HG02642 (cell line): ENCODE data around the gene STPG3.
"Not testable (repeated sequence)": the region's sequence is repeated elsewhere in the genome, so short reads cannot be mapped to it uniquely, and the experiment has no call there.

ENCODE experiments used
- ATAC-seq: cut with Tn5 transposase; IDR thresholded peaks from one replicate; pipeline ENCODE4 v1.9.1; 2021; ENCODE audit warnings: mild to moderate bottlenecking; ENCODE audit not compliant: unreplicated experiment, poor library complexity

The STPG3 gene

GRCh38 chr9:137244486-137245449 lies 6.3 kb upstream of the STPG3 start:
- ATAC-seq: no peak

- ATAC-seq: no peak
Observed at GRCh38 chr9:137245450-137246421, 5.3 kb upstream of the STPG3 start.

- ATAC-seq: no peak
Observed at GRCh38 chr9:137247135-137247915, 3.8 kb upstream of the STPG3 start.

GRCh38 chr9:137247916-137248175 lies 3.2 kb upstream of the STPG3 start:
- no peak for ATAC-seq

GRCh38 chr9:137250329-137251193 lies 525 bp upstream of the STPG3 start:
- ATAC-seq: no peak

GRCh38 chr9:137251490-137252268 lies 593 bp downstream of the STPG3 start:
- ATAC-seq: no peak

- ATAC-seq: no peak
Observed at GRCh38 chr9:137252555-137253506, 1.7 kb downstream of the STPG3 start.

- ATAC-seq: no peak
Observed at GRCh38 chr9:137253717-137254623, 2.9 kb downstream of the STPG3 start.

GRCh38 chr9:137254624-137255447 lies 3.8 kb downstream of the STPG3 start, which contains the start of gene NELFB:
NELFB (plus strand) TSS chr9:137255327.
- ATAC-seq: peak; percentile 83

- ATAC-seq: peak; percentile 32
Observed at GRCh38 chr9:137255448-137256114, 4.5 kb downstream of the STPG3 start.

- no peak for ATAC-seq
Observed at GRCh38 chr9:137256362-137256761, 5.3 kb downstream of the STPG3 start.

GRCh38 chr9:137256856-137257255 lies 5.8 kb downstream of the STPG3 start:
- no peak for ATAC-seq

GRCh38 chr9:137262173-137262908 lies 11.3 kb downstream of the STPG3 start:
- ATAC-seq: not testable (repeated sequence)

GRCh38 chr9:137262909-137263285 lies 11.8 kb downstream of the STPG3 start:
- ATAC-seq: no peak

- ATAC-seq: no peak
Observed at GRCh38 chr9:137263506-137263905, 12.4 kb downstream of the STPG3 start.
